Keratinocyte (primary cell): Measurements from ENCODE around the gene FOXP4. TPM values are rescaled to one million over a fixed set of nuclear protein-coding genes. Genes with fewer than 3 reads are reported as not detected.

Source experiments
- DNase-seq: peaks from one replicate; pipeline ENCODE4 v3.0.0-alpha.2; 2011; ENCODE audit warnings: low read depth, missing footprints, low spot score
- FAIRE-seq: peaks from 2 replicates; lab custom pipeline; 2011; peaks lifted over from hg19 to GRCh38; lab: Jason Lieb, UNC
- H2AFZ ChIP-seq: 2 replicates; pipeline ENCODE4 v1.6.0; 2012; ENCODE audit warnings: low read length, control low read depth, inconsistent platforms; ENCODE audit not compliant: control insufficient read depth
- H3K27ac ChIP-seq: 2 replicates; pipeline ENCODE4 v1.5.1; 2011; ENCODE audit warnings: low read length; ENCODE audit not compliant: control insufficient read depth, insufficient read depth
- H3K27me3 ChIP-seq: 3 replicates; pipeline ENCODE4 v1.6.0; 2011; ENCODE audit warnings: low read length; ENCODE audit not compliant: control insufficient read depth, insufficient read depth; ENCODE audit errors: extremely low read depth
- H3K36me3 ChIP-seq, 2 experiments: 2 replicates in 1 of 2; 3 replicates in 1 of 2; pipeline ENCODE4 v1.5.1; 2011; ENCODE audit warnings: low read length in 2 of 2, mild to moderate bottlenecking in 1 of 2; ENCODE audit not compliant: control insufficient read depth in 2 of 2, insufficient read depth in 2 of 2; ENCODE audit errors: extremely low read depth in 1 of 2
- H3K4me1 ChIP-seq: 3 replicates; pipeline ENCODE4 v1.5.1; 2011; ENCODE audit warnings: low read length; ENCODE audit not compliant: control insufficient read depth, insufficient read depth; ENCODE audit errors: extremely low read depth
- H3K4me2 ChIP-seq: 3 replicates; pipeline ENCODE4 v1.6.0; 2011; ENCODE audit warnings: low read depth, low read length; ENCODE audit not compliant: control insufficient read depth, insufficient read depth; ENCODE audit errors: extremely low read depth
- H3K4me3 ChIP-seq, 3 experiments: fragments of 200-600 bp in 1 of 3; sonication (generic) in 1 of 3; 2 replicates in 2 of 3; 3 replicates in 1 of 3; pipeline ENCODE4 v1.5.1; 2011 to 2016; ENCODE audit warnings: low read length in 3 of 3, mild to moderate bottlenecking in 3 of 3, control low read depth in 2 of 3, inconsistent platforms in 1 of 3, low read depth in 1 of 3, mixed read lengths in 1 of 3, mixed run types in 1 of 3, moderate library complexity in 1 of 3; ENCODE audit not compliant: control insufficient read depth in 2 of 3, insufficient read depth in 2 of 3; ENCODE audit errors: extremely low read depth in 1 of 3
- H3K79me2 ChIP-seq: 2 replicates; pipeline ENCODE4 v1.6.0; 2012; ENCODE audit warnings: low read length; ENCODE audit not compliant: control insufficient read depth, insufficient read depth
- H3K9ac ChIP-seq: 3 replicates; pipeline ENCODE4 v1.6.0; 2011; ENCODE audit warnings: low read length; ENCODE audit not compliant: control insufficient read depth, insufficient read depth; ENCODE audit errors: extremely low read depth
- H3K9me1 ChIP-seq: 3 replicates; pipeline ENCODE4 v1.6.0; 2011; ENCODE audit warnings: low read length; ENCODE audit not compliant: control insufficient read depth, insufficient read depth; ENCODE audit errors: extremely low read depth
- H3K9me3 ChIP-seq: 2 replicates; pipeline ENCODE4 v1.5.1; 2012; ENCODE audit warnings: low read depth, low read length; ENCODE audit not compliant: control insufficient read depth
- H4K20me1 ChIP-seq: 3 replicates; pipeline ENCODE4 v1.6.0; 2011; ENCODE audit warnings: low read length; ENCODE audit not compliant: control insufficient read depth, insufficient read depth; ENCODE audit errors: extremely low read depth
- CTCF ChIP-seq, 3 experiments: IDR thresholded peaks in 1 of 3; conservative IDR thresholded peaks in 1 of 3; optimal IDR thresholded peaks in 1 of 3; 2 replicates in 2 of 3; 3 replicates in 1 of 3; pipeline versions ENCODE3 to v1.5.1; 2011; ENCODE audit warnings: low read length in 3 of 3, mild to moderate bottlenecking in 3 of 3, moderate library complexity in 2 of 3, control low read depth in 1 of 3, inconsistent platforms in 1 of 3; ENCODE audit not compliant: insufficient read depth in 2 of 3; ENCODE audit errors: extremely low read depth in 1 of 3
- EZH2 ChIP-seq: IDR thresholded peaks from one replicate; pipeline ENCODE4 v1.6.1; 2012; ENCODE audit warnings: inconsistent platforms, mild to moderate bottlenecking, low read length, moderate library complexity
- dilution Hi-C: fragments of 300-500 bp; cut with MboI; formaldehyde crosslinking; loops from one replicate; pipeline ENCODE4 v1.7.0; 2020; ENCODE audit warnings: low sequenced_read_pairs; ENCODE audit not compliant: extremely low pct_ligation_motif_present
- polyA plus RNA-seq, 5 experiments: library from polyadenylated mRNA; depleted of rRNA in 3 of 5; stranded (reverse) in 3 of 5; stranded (forward) in 1 of 5; unstranded in 1 of 5; fragments of >200 nt; gene quantifications; 1 replicate in 1 of 5; 2 replicates in 3 of 5; 3 replicates in 1 of 5; pipeline versions ENCODE4 v1.2.1 to v1.2.3, GENCODE V29; 2011 to 2012; ENCODE audit warnings: missing spikeins in 2 of 5, low read depth in 1 of 5, low replicate concordance in 1 of 5

FOXP4 gene
- polyA plus RNA-seq, 1 donor (not counting 4 experiments of a cell fraction or from before 2014, with no cell fraction given): 1.1 TPM

GRCh38 chr6:41551857-41552256, 5.7 kb downstream of the FOXP4 start:
- Histone ChIP-seq H3K9me3 (no peaks in the 10 kb centered on the region), H3K4me3 (no peak overlapping the region), H4K20me1 (peaks cover 13% of the 10 kb centered on the region), H3K79me2 (peaks cover 37% of the 10 kb centered on the region), H3K4me2 (no peak overlapping the region), H3K36me3 (peaks cover 4 to 11% of the 10 kb centered on the region in 2 experiments), H3K9me1 (no peaks in the 10 kb centered on the region), H2AFZ (no peak overlapping the region), H3K9ac (no peak overlapping the region), H3K4me1 (peaks cover 9% of the 10 kb centered on the region), H3K27me3 (no peaks in the 10 kb centered on the region), H3K27ac (no peak overlapping the region)
- DNase-seq: no peak
- no peak for FAIRE-seq
- dilution Hi-C loops: no loop called here
- TF ChIP-seq EZH2: no peak
- no peak for TF ChIP-seq CTCF (optimal IDR thresholded peaks at IDR 0.05 in 1 of 3, IDR thresholded peaks at IDR 0.05 in 1 of 3, conservative IDR thresholded peaks at IDR 0.05 in 1 of 3; ENCODE audit: extremely low read depth in 1 of 3, insufficient read depth in 2 of 3, low read length in 3 of 3)

- no peak for DNase-seq
- Histone ChIP-seq H4K20me1 (peaks cover 13% of the 10 kb centered on the region), H3K4me1 (peaks cover 9% of the 10 kb centered on the region), H3K27ac (no peak overlapping the region), H3K36me3 (peaks cover 4 to 11% of the 10 kb centered on the region in 2 experiments), H3K4me2 (no peak overlapping the region), H3K9ac (no peak overlapping the region), H2AFZ (no peak overlapping the region), H3K79me2 (peaks cover 32% of the 10 kb centered on the region), H3K27me3 (no peaks in the 10 kb centered on the region), H3K9me3 (no peaks in the 10 kb centered on the region), H3K9me1 (no peaks in the 10 kb centered on the region), H3K4me3 (no peak overlapping the region)
- dilution Hi-C loops: no loop called here
- FAIRE-seq: no peak
- TF ChIP-seq EZH2: no peak
- TF ChIP-seq CTCF (optimal IDR thresholded peaks at IDR 0.05 in 1 of 3, IDR thresholded peaks at IDR 0.05 in 1 of 3, conservative IDR thresholded peaks at IDR 0.05 in 1 of 3; ENCODE audit: extremely low read depth in 1 of 3, insufficient read depth in 2 of 3, low read length in 3 of 3): no peak
These were observed 6.5 kb downstream of the FOXP4 start for GRCh38 chr6:41552723-41553122.
